GM18870 (cell line): ENCODE data around the gene SGTB.
A peak's percentile ranks its signal among the peaks of the same experiment; 100 is the strongest.

ENCODE experiments used
- ATAC-seq: cut with Tn5 transposase; IDR thresholded peaks from one replicate; pipeline ENCODE4 v1.9.1; 2021; ENCODE audit warnings: moderate library complexity; ENCODE audit not compliant: unreplicated experiment

Gene SGTB

GRCh38 chr5:65721720-65722574, at the start of gene SGTB, which contains the start of gene NLN:
SGTB (minus strand) TSS chr5:65722109; CDS start chr5:65720807, 1,302 bp downstream.
NLN (plus strand) TSS chr5:65722205; CDS start chr5:65722374, 169 bp downstream.
- peak; percentile 56 for ATAC-seq

DNA sequence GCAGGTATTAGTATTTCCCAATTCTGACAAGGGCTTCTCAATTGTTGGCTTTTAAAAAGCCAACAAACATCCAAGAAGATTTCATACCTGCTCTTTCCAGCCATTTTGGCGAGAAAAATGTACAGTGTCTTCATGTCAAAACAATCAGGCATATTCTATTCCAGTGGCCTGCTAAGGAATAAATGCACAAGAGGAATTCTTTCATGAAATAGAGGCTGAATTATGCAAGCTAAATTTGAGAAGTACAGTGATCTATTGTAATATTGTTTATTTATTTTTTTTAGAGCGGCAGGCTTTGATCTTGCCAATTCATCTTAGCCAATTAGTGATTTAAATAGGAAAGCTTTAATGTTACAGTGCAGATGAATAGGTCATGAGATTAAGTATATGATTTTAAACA, 49.4 kb upstream of the SGTB start:
- no peak for ATAC-seq

GRCh38 chr5:65769539-65769938, 47.6 kb upstream of the SGTB start:
- ATAC-seq = no peak

GRCh38 chr5:65768723-65769346, 46.9 kb upstream of the SGTB start:
- no peak for ATAC-seq

GRCh38 chr5:65767565-65767964, 45.7 kb upstream of the SGTB start:
- ATAC-seq = no peak

DNA sequence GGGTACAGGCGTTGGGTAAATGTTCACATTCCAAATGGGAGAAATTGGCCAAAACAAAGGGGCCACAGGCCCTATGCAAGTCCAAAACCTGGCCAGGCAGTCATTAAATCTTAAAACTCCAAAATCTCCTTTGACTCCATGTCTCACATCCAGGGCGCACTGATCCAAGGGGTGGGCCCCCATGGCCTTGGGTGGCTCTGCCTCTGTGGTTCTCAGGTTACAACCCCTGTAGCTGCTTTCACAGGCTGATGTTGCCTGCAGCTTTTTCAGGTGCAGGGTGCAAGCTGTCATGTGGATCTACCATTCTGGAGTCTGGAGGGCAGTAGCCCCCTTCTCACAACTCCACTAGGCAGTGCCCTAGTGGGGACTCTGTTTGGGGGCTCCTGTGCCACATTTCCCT, 44.9 kb upstream of the SGTB start:
- no peak for ATAC-seq

GRCh38 chr5:65766175-65766574, 44.3 kb upstream of the SGTB start:
- ATAC-seq = no peak

GRCh38 chr5:65765582-65765981, 43.7 kb upstream of the SGTB start:
- ATAC-seq = no peak

GRCh38 chr5:65762234-65762633, 40.3 kb upstream of the SGTB start:
- ATAC-seq = no peak

DNA sequence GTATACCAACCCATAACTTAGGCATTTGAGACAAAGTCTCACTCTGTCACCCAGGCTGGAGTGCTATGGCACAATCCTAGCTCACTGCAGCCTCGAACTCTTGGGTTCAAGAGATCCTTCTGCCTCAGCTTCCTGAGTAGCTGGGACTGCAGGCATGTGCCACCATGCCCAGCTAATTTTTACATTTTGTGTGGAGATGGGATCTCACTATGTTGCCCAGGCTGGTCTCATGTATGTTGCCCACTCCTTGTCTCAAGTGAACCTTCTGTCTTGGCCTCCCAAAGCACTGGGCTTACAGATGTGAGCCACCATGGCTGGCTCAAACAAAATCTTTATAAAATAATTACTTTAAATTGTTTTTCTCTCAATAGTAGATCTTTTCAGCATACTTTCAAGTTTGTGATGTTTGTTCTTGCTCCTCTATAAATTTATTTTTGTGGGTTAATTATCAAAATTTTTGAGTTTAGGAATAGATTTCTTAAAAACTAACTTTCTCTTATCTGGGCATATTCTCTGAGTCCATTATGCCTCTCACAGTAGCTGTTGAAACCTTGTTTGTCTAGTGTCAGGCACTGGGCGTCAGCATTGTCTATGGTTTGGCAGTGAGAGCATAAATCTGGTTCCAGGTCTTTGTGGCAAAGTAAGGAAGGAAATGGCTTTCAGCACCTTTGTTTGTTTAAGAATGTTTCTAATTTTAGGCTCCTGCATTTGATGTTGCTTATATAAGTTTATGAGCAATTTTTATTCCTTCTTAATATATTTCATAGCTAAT, 38.8 kb upstream of the SGTB start:
- no peak for ATAC-seq

DNA sequence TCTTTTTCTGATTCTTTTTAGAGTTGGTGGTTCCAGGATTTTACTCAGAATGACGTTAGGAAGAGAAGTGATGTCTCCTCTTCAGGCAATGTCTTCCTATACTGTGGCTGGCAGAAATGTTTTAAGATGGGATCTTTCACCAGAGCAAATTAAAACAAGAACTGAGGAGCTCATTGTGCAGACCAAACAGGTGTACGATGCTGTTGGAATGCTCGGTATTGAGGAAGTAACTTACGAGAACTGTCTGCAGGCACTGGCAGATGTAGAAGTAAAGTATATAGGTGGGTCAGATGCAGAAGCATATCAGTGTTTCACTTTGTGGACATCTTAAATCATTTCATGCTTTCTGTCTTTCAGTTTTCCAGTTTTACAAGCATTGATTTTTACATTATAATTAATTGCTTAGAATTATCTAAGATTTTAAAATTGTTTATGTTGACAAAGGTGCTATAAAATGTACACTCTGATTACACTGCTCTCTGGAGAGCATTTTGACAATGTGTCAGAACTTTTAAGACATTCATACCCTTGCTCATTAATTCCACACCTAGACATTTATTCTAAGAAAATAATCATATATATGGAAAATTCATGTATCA, 36.7 kb upstream of the SGTB start:
- no peak for ATAC-seq

GRCh38 chr5:65753189-65753588, 31.3 kb upstream of the SGTB start:
- no peak for ATAC-seq

DNA sequence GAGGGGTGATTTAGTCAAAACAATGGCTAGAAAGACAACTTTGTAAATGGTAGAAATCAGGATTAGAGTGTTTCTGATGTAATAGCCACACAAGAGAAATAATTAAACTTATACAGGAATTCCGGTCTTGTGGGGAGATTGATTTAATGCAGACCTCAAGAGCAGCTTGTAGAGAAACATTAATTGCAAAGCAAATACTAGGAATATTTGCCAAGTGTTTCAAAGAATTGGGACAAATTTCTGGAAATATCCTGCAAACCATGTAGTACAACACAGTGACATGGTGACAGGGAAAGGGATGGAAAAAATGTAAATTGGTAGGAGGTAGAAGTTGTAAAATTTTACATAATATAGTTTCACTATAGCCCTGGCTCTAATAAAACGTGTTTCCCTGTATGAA, 29.0 kb upstream of the SGTB start:
- ATAC-seq = no peak

DNA sequence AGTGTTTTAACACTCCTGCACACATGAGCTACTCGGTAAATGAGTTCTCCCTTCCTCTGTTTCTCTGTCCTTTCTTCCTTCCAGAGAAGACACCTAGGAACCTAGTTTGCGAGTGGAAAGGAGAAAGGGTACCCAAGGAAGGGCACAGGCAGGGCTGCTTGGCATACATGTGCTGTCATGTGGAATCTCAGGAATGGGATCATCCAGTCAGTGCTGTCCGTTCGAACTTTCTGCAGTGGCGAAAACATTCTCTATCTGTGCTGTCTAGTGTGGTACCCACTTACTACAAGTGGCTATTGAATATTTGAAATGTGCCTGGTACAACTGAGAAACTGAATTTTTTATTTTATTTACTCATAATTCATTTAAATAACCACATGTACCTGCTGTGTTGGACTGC, 28.0 kb upstream of the SGTB start:
- ATAC-seq = no peak

GRCh38 chr5:65749221-65749844, 27.4 kb upstream of the SGTB start:
- no peak for ATAC-seq

DNA sequence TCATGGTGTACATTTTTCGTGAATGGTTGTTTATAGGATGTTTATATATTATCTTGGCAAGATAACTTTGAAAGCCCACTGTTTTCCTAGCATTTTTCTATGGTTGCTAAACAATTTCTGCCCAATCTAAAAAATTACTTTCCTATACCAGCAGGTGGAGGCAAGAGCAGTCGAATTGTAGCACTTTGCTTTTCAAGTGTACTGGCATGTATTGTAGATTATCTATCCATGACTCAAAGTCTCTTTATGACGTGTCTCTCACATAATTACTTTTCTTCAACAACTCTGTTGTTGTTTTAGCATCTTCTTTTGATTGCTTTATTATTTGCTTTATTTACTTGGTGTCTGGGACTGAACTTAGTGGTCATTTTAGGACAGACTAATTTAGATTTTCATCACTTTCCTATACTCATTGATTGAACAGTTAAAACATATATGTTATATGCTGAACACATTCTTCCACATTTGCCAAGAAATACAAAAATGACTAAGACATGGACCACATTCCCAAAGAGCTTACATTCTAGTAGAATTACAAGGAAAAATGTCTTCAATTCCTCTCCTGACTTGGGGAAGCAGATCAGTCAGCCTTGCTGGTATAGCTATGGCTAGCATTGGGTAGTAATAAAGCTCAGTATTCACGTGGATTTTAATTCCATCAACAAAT, 20.8 kb upstream of the SGTB start:
- peak; percentile 66 for ATAC-seq

DNA sequence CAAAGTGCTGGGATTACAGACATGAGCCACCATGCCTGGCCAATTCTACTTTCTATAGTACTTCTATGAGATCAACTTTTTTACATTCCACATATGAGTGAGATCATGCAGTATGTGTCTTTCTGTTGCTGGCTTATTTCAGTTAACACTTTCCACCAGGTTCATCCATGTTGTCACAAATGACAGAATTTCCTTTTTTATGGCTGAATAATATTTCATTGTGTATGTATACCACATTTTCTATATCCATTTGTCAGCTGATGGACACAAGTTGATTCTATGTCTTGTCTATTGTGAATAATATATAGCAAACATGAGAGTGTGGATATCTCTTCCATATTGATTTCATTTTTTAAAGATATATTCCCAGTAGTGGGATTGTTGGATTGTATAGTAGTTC, 17.3 kb upstream of the SGTB start:
- no peak for ATAC-seq

GRCh38 chr5:65738305-65738704, 16.4 kb upstream of the SGTB start:
- no peak for ATAC-seq

GRCh38 chr5:65737842-65738241, 15.9 kb upstream of the SGTB start:
- no peak for ATAC-seq

DNA sequence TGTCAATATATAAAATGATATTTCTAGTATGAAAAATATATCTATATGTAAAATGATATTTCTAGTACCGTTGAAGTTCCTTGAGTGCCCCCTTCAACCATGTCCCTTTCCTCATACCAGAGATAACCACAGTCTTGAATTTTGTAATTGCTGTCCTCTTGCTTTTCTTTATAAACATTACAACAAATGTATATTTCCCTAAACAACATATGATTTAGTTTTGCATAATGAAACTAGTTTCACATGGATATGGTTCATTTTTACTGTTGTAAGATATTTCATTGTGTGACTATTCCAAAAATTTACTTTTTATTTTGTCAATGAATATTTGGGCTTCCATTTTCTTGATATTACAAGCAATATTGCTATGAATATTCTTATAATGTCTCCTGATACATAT, 14.1 kb upstream of the SGTB start:
- ATAC-seq = no peak
